DOHH2 (cell line): ENCODE data around the gene ZNF786.

Source experiments
- H3F3A ChIP-seq: fragments of 200-600 bp; sonication (generic), shearing (Covaris generic); 2 replicates; pipeline ENCODE4 v1.6.0; 2016; ENCODE audit warnings: antibody characterized with exemption, mild to moderate bottlenecking; ENCODE audit not compliant: control insufficient read depth, insufficient read depth
- H3K27ac ChIP-seq: fragments of 200-600 bp; sonication (generic); 2 replicates; pipeline ENCODE4 v1.5.1; 2014; ENCODE audit warnings: low read depth, mild to moderate bottlenecking, low read length, moderate library complexity
- H3K27me3 ChIP-seq: fragments of 200-600 bp; sonication (generic); 2 replicates; pipeline ENCODE4 v1.6.1; 2014; ENCODE audit warnings: mild to moderate bottlenecking, low read length, mixed read lengths; ENCODE audit not compliant: control insufficient read depth
- H3K36me3 ChIP-seq: fragments of 200-600 bp; sonication (generic); 2 replicates; pipeline ENCODE4 v1.6.1; 2014; ENCODE audit warnings: mild to moderate bottlenecking, low read length, moderate library complexity, mixed read lengths; ENCODE audit not compliant: control insufficient read depth
- H3K4me1 ChIP-seq: fragments of 200-600 bp; sonication (generic); 2 replicates; pipeline ENCODE4 v1.6.1; 2014; ENCODE audit warnings: mild to moderate bottlenecking, low read length, mixed read lengths; ENCODE audit not compliant: control insufficient read depth
- H3K4me2 ChIP-seq: fragments of 200-600 bp; sonication (generic); 2 replicates; pipeline ENCODE4 v1.6.0; 2014; ENCODE audit warnings: mild to moderate bottlenecking, low read length, moderate library complexity
- H3K4me3 ChIP-seq: fragments of 200-600 bp; sonication (generic); 2 replicates; pipeline ENCODE4 v1.5.1; 2014; ENCODE audit warnings: mild to moderate bottlenecking, low read length, mixed read lengths
- H3K79me2 ChIP-seq: fragments of 200-600 bp; sonication (generic); 2 replicates; pipeline ENCODE4 v1.6.1; 2014; ENCODE audit warnings: mild to moderate bottlenecking, low read length, mixed read lengths; ENCODE audit not compliant: control insufficient read depth
- H3K9me2 ChIP-seq: fragments of 200-600 bp; sonication (generic); replicated peaks from 2 replicates; pipeline ENCODE4 v1.6.1; 2014; ENCODE audit warnings: mild to moderate bottlenecking, low read length, mixed read lengths; ENCODE audit not compliant: control insufficient read depth
- H3K9me3 ChIP-seq: fragments of 200-600 bp; sonication (generic); 2 replicates; pipeline ENCODE4 v1.6.1; 2014; ENCODE audit warnings: antibody characterized with exemption, low read length, mixed read lengths; ENCODE audit not compliant: control insufficient read depth, insufficient read depth
- H4K20me1 ChIP-seq: fragments of 200-600 bp; sonication (generic); 2 replicates; pipeline ENCODE4 v1.6.0; 2014; ENCODE audit warnings: low read depth, mild to moderate bottlenecking, antibody characterized with exemption, low read length, moderate library complexity; ENCODE audit not compliant: control insufficient read depth, insufficient read depth
- CTCF ChIP-seq: fragments of 200-600 bp; sonication (generic); IDR thresholded peaks from one replicate; pipeline ENCODE4 v1.5.1; 2014; ENCODE audit warnings: antibody characterized with exemption, mild to moderate bottlenecking, low read depth, low read length; ENCODE audit not compliant: poor library complexity, severe bottlenecking
- EZH2phosphoT487 ChIP-seq: fragments of 200-600 bp; sonication (generic); IDR thresholded peaks from 2 replicates; pipeline ENCODE4 v1.6.1; 2017; ENCODE audit warnings: borderline replicate concordance, mild to moderate bottlenecking, antibody characterized with exemption, low read length, moderate library complexity, mixed read lengths

The ZNF786 gene

GRCh38 chr7:149103424-149103823, 12.9 kb upstream of the ZNF786 start:
- Histone ChIP-seq H3K79me2 (no peaks in the 10 kb centered on the region), H3K27me3 (peaks cover 5% of the 10 kb centered on the region; the same call in 1 of the 2 replicates), H3K4me1 (no peaks in the 10 kb centered on the region), H3K4me3 (no peak overlapping the region), H4K20me1 (no peaks in the 10 kb centered on the region), H3K9me2 (no peaks in the 10 kb centered on the region), H3K27ac (no peak overlapping the region), H3F3A (no peaks in the 10 kb centered on the region), H3K36me3 (no peaks in the 10 kb centered on the region), H3K9me3 (no peaks in the 10 kb centered on the region), H3K4me2 (no peak overlapping the region)
- TF ChIP-seq EZH2phosphoT487 = no peak
- TF ChIP-seq CTCF = no peak

DNA sequence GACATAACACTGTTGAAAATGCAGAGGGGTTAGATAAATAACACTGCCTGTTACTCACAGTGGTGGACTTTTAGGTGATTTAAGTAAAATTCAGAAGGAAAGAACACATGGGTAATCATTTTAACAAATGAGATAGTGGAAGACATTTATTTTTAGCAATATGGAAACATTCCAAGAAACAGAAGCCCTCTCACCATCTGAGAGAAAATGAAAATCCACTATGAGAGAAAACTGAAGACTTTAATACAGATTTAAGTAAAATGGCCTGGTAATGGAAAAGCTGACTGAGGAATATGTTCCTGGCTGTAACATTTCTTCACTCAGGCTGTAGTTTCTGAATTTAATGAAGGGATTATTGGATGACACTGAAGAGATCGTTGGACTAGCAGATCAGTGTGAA, 12.1 kb upstream of the ZNF786 start:
- H3K27ac ChIP-seq = no peak overlapping the region
- peaks cover 5% of the 10 kb centered on the region; the same call in 1 of the 2 replicates for H3K27me3 ChIP-seq
- no peak overlapping the region for H3K4me2 ChIP-seq
- no peaks in the 10 kb centered on the region for H3K4me1 ChIP-seq
- H3F3A ChIP-seq = no peaks in the 10 kb centered on the region
- H3K4me3 ChIP-seq = no peak overlapping the region
- H3K36me3 ChIP-seq = no peaks in the 10 kb centered on the region
- no peaks in the 10 kb centered on the region for H3K9me3 ChIP-seq
- H3K9me2 ChIP-seq = no peaks in the 10 kb centered on the region
- H4K20me1 ChIP-seq = no peaks in the 10 kb centered on the region
- TF ChIP-seq CTCF (no peak), EZH2phosphoT487 (no peak)
- H3K79me2 ChIP-seq = no peaks in the 10 kb centered on the region

DNA sequence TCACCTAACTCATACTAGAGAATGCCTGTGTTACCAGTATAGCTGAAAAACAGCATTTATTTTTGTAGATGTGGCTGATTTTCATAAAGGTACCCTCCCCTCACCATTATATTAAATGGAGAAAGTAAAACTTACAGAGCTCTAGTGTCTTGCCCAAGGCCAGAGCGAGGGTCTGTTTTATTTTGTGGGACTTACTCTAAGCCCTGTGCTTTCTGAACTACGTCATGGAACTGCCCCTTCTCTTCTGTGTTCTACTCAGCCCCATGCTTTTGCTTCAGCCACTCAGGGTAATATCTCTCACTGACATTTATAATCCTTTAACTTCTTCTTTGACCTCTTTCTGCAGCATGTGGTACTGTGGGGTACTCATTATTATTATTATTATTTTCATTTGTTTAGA, 10.3 kb upstream of the ZNF786 start:
- Histone ChIP-seq H3K4me1 (no peaks in the 10 kb centered on the region), H4K20me1 (no peaks in the 10 kb centered on the region), H3K4me2 (no peak overlapping the region), H3K36me3 (no peaks in the 10 kb centered on the region), H3K9me2 (no peaks in the 10 kb centered on the region), H3K27me3 (peaks cover 9% of the 10 kb centered on the region; the same call in 1 of the 2 replicates), H3K9me3 (no peaks in the 10 kb centered on the region), H3F3A (0 out of 2 replicates have a peak, but pooled peaks cover 4% of the 10 kb centered on the region), H3K4me3 (no peak overlapping the region), H3K79me2 (no peaks in the 10 kb centered on the region), H3K27ac (no peak overlapping the region)
- TF ChIP-seq CTCF (no peak), EZH2phosphoT487 (no peak)

DNA sequence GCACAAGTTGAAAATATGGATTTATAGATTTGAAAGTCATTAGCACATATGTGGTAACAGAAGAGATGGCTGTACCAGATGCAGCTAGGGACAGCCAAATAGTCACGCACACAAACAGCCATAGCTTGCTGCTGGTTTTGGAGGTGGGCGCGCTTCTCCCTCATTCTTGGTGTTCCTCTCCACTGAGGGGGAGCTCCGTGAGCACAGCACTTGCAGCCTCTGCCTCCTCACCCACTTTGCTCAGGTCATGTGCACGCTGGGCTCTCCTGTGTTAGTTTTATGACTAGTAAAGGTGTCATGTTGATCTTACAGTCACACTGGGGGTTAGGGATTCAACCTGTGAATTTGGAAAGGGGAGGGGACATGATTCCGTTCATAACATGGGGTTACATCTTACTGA, 8.5 kb upstream of the ZNF786 start:
- TF ChIP-seq CTCF (no peak), EZH2phosphoT487 (no peak)
- no peak overlapping the region for H3K4me3 ChIP-seq
- H3K27me3 ChIP-seq = peaks cover 9% of the 10 kb centered on the region; the same call in 1 of the 2 replicates
- no peaks in the 10 kb centered on the region for H3K4me1 ChIP-seq
- no peaks in the 10 kb centered on the region for H3K36me3 ChIP-seq
- H4K20me1 ChIP-seq = no peaks in the 10 kb centered on the region
- no peak overlapping the region for H3K4me2 ChIP-seq
- 0 out of 2 replicates have a peak, but pooled peaks cover 4% of the 10 kb centered on the region for H3F3A ChIP-seq
- H3K9me3 ChIP-seq = no peaks in the 10 kb centered on the region
- no peaks in the 10 kb centered on the region for H3K9me2 ChIP-seq
- no peaks in the 10 kb centered on the region for H3K79me2 ChIP-seq
- no peak overlapping the region for H3K27ac ChIP-seq
